Lower leg skin (tissue), 3 donors: Measurements from ENCODE around the gene DIP2C.

Experiments used
- POLR2A ChIP-seq, 2 donors: fragments of 450-650 bp; IDR thresholded peaks; one replicate each; pipeline ENCODE4 v1.6.1; 2016 to 2017; ENCODE audit warnings: antibody characterized with exemption in 2 of 2, mild to moderate bottlenecking in 1 of 2, moderate library complexity in 1 of 2
- TF ChIP-seq, protein P1 (sequence below), 3 donors: fragments of 450-650 bp; IDR thresholded peaks; one replicate each; pipeline ENCODE4 v1.5.1; 2016; ENCODE audit warnings: antibody characterized with exemption in 3 of 3, mild to moderate bottlenecking in 3 of 3, moderate library complexity in 2 of 3

DNA sequence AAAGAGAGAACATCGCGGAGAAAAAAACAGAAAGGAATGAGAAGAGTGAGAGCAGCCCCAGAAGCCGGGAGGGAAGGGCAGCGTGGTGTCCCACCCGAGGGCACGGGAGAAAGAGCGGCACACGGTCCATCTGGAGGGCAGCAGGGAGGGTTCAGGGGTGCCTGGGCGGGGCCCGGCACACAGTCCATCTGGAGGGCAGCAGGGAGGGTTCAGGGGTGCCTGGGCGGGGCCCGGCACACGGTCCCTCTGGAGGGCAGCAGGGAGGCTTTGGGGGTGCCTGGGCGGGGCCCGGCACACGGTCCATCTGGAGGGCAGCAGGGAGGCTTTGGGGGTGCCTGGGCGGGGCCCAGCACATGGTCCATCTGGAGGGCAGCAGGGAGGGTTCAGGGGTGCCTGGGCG lies 381.8 kb downstream of the DIP2C start:
- no peak for TF ChIP-seq POLR2A (IDR thresholded peaks at IDR 0.05)
- TF ChIP-seq, protein P1, sequence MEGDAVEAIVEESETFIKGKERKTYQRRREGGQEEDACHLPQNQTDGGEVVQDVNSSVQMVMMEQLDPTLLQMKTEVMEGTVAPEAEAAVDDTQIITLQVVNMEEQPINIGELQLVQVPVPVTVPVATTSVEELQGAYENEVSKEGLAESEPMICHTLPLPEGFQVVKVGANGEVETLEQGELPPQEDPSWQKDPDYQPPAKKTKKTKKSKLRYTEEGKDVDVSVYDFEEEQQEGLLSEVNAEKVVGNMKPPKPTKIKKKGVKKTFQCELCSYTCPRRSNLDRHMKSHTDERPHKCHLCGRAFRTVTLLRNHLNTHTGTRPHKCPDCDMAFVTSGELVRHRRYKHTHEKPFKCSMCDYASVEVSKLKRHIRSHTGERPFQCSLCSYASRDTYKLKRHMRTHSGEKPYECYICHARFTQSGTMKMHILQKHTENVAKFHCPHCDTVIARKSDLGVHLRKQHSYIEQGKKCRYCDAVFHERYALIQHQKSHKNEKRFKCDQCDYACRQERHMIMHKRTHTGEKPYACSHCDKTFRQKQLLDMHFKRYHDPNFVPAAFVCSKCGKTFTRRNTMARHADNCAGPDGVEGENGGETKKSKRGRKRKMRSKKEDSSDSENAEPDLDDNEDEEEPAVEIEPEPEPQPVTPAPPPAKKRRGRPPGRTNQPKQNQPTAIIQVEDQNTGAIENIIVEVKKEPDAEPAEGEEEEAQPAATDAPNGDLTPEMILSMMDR (IDR thresholded peaks at IDR 0.05) = no peak
